AG04450 (cell line): ENCODE results near the gene GCN1. TPM values are rescaled to one million over a fixed set of nuclear protein-coding genes. Genes with fewer than 3 reads are reported as not detected.
"Not testable (repeated sequence)": the region's sequence is repeated elsewhere in the genome, so short reads cannot be mapped to it uniquely, and the experiment has no call there.

Experiments
- CTCF ChIA-PET: fragments of 300-600, 350-600 bp; formaldehyde crosslinking; extraction: SDS; loops from one replicate; lab custom pipeline; 2022; ENCODE audit warnings: antibody characterized with exemption, inconsistent platforms; lab: Charles Lee
- POLR2A ChIA-PET: fragments of 350-600 bp; formaldehyde crosslinking; extraction: SDS; loops from one replicate; lab custom pipeline; 2021; ENCODE audit warnings: antibody characterized with exemption, inconsistent platforms; lab: Yijun Ruan, JAX
- DNase-seq: peaks from one replicate; pipeline ENCODE4 v3.0.0-alpha.2; 2011; ENCODE audit warnings: low read depth, low spot score
- H3K27ac ChIP-seq: one replicate; pipeline ENCODE4 v1.5.1; 2012; ENCODE audit warnings: low read depth, low read length, control low read depth
- H3K27me3 ChIP-seq: one replicate; pipeline ENCODE4 v1.6.0; 2012; ENCODE audit warnings: low read length; ENCODE audit not compliant: control insufficient read depth, insufficient read depth
- H3K4me3 ChIP-seq: 2 replicates; pipeline ENCODE4 v1.5.1; 2011; ENCODE audit warnings: mild to moderate bottlenecking, low read depth, low read length, control low read depth
- H3K9me3 ChIP-seq: 2 replicates; pipeline ENCODE4 v1.5.1; 2012; ENCODE audit warnings: low read length; ENCODE audit not compliant: control insufficient read depth, insufficient read depth
- CTCF ChIP-seq: IDR thresholded peaks from 2 replicates; pipeline ENCODE4 v1.5.1; 2011; ENCODE audit warnings: low read depth, low read length, control low read depth, inconsistent platforms
- polyA plus RNA-seq: library from polyadenylated mRNA; depleted of rRNA; stranded (reverse); fragments of >200 nt; gene quantifications from 2 replicates; pipeline ENCODE4 v1.2.3, GENCODE V29; 2011

GCN1 gene
- polyA plus RNA-seq, 1 experiment = 44.5 TPM

- ChIA-PET CTCF (no interaction called here), POLR2A (no interaction called here)
Observed at GRCh38 chr12:120213758-120214157, 19.2 kb upstream of the GCN1 start.

GRCh38 chr12:120213182-120213581 lies 18.7 kb upstream of the GCN1 start:
- not testable (repeated sequence) for H3K27ac ChIP-seq, H3K9me3 ChIP-seq, H3K4me3 ChIP-seq, H3K27me3 ChIP-seq, DNase-seq
- CTCF ChIA-PET = interaction anchor here (1.0 to 1.8 kb wide), 2 partner anchors 12 to 15 kb away, joined by 5 to 9 read pairs; no protein-coding TSS in a partner anchor
- POLR2A ChIA-PET = interaction anchor here (3.0 kb wide), 1 partner anchor 13 kb away, joined by 24 read pairs; the partner anchor contains the start of gene RPLP0

More at GRCh38 chr12:120213758-120214157, 19.2 kb upstream of the GCN1 start:
- no peak for TF ChIP-seq CTCF
- H3K27ac ChIP-seq = no peak overlapping the region
- no peak overlapping the region for H3K4me3 ChIP-seq
- DNase-seq = no peak
- no peaks in the 10 kb centered on the region; the same call in 1 of the 2 replicates for H3K9me3 ChIP-seq
- H3K27me3 ChIP-seq = no peaks in the 10 kb centered on the region

- Histone ChIP-seq H3K9me3 (no peaks in the 10 kb centered on the region; the same call in 1 of the 2 replicates), H3K4me3 (no peak overlapping the region), H3K27ac (no peak overlapping the region), H3K27me3 (no peaks in the 10 kb centered on the region)
- CTCF ChIA-PET = interaction anchor here (0.5 to 1.8 kb wide), 3 partner anchors 11 to 56 kb away, joined by 3 to 9 read pairs (median 5); no protein-coding TSS in a partner anchor
- TF ChIP-seq CTCF = no peak
- DNase-seq = no peak
- POLR2A ChIA-PET = interaction anchor here (0.9 to 3.0 kb wide), 2 partner anchors 12 to 14 kb away, joined by 4 to 24 read pairs; partner anchors contain the start of gene RPLP0
Observed at GRCh38 chr12:120212301-120212700, 17.8 kb upstream of the GCN1 start.

GRCh38 chr12:120211904-120212283 lies 17.4 kb upstream of the GCN1 start:
- H3K27me3 ChIP-seq = no peaks in the 10 kb centered on the region
- DNase-seq = no peak
- no peaks in the 10 kb centered on the region; the same call in 1 of the 2 replicates for H3K9me3 ChIP-seq
- no peak overlapping the region for H3K27ac ChIP-seq
- H3K4me3 ChIP-seq = no peak overlapping the region
- CTCF ChIA-PET = interaction anchor here (1.7 to 1.8 kb wide), 2 partner anchors 11 to 16 kb away, joined by 7 to 9 read pairs; partner anchors contain the start of gene RPLP0
- POLR2A ChIA-PET = interaction anchor here (0.9 to 3.0 kb wide), 2 partner anchors 11 to 14 kb away, joined by 4 to 24 read pairs; partner anchors contain the start of gene RPLP0
- TF ChIP-seq CTCF = no peak

GRCh38 chr12:120211243-120211903 lies 16.9 kb upstream of the GCN1 start:
- POLR2A ChIA-PET = interaction anchor here (1.4 to 3.0 kb wide), 2 partner anchors 11 to 80 kb away, joined by 3 to 24 read pairs; partner anchors contain the start of genes RNU4-2 and RPLP0

More at GRCh38 chr12:120211243-120211903, 16.9 kb upstream of the GCN1 start:
- CTCF ChIA-PET = interaction anchor here (1.1 to 1.8 kb wide), 3 partner anchors 10 to 55 kb away, joined by 4 to 9 read pairs (median 7); partner anchors contain the start of gene RPLP0
- no peak for DNase-seq
- TF ChIP-seq CTCF = no peak
- no peaks in the 10 kb centered on the region; the same call in 1 of the 2 replicates for H3K9me3 ChIP-seq
- H3K27me3 ChIP-seq = no peaks in the 10 kb centered on the region
- no peak overlapping the region for H3K4me3 ChIP-seq
- no peak overlapping the region for H3K27ac ChIP-seq
